Colonic mucosa (tissue), 4 donors: ENCODE results near the gene ACTL8. TPM values are rescaled to one million over a fixed set of nuclear protein-coding genes. Genes with fewer than 3 reads are reported as not detected.
A peak's percentile ranks its signal among the peaks of the same experiment; 100 is the strongest.

Experiments
- DNase-seq: peaks from one replicate; pipeline ENCODE4 v3.0.0-alpha.2; 2020
- H3K27ac ChIP-seq: fragments of 200-600 bp; one replicate; pipeline ENCODE4 v1.8.0; 2021
- H3K27me3 ChIP-seq: fragments of 200-600 bp; one replicate; pipeline ENCODE4 v1.8.0; 2021
- H3K36me3 ChIP-seq: fragments of 200-600 bp; one replicate; pipeline ENCODE4 v1.8.0; 2021
- H3K4me1 ChIP-seq: fragments of 200-600 bp; one replicate; pipeline ENCODE4 v1.8.0; 2021; ENCODE audit warnings: mild to moderate bottlenecking
- H3K4me3 ChIP-seq: fragments of 200-600 bp; one replicate; pipeline ENCODE4 v1.8.0; 2021
- H3K9ac ChIP-seq, 2 donors: one replicate each; pipeline ENCODE4 v1.7.0; 2013; ENCODE audit warnings: control low read depth in 2 of 2, low read depth in 2 of 2, low read length in 2 of 2
- H3K9me3 ChIP-seq: fragments of 200-600 bp; one replicate; pipeline ENCODE4 v1.8.0; 2021
- CTCF ChIP-seq: fragments of 200-600 bp; IDR thresholded peaks from one replicate; pipeline ENCODE4 v1.8.0; 2022; ENCODE audit warnings: antibody characterized with exemption, mild to moderate bottlenecking
- intact Hi-C: fragments of 100-400 bp; cut with DNase I; formaldehyde crosslinking; loops from one replicate; pipeline ENCODE4 v1.14.1; 2022
- total RNA-seq, 2 donors: library from RNA; stranded (reverse); fragmentation: NEBNext Ultra II Directional in 1 of 2; extraction: Animal tissue kit (Norgen Biotek cat#: 25700) in 1 of 2; gene quantifications; one replicate each; pipeline ENCODE4 v1.2.1, GENCODE V29; 2021
- donor health status: healthy.
- donor health status: DM: no; HTN: no; CAD: no.
- donor health status: DM: no; HTN: no; CAD: no.

The ACTL8 gene
- total RNA-seq, 2 donors from 2014 or later = 0.13 to 2.8 TPM

- no peaks in the 10 kb centered on the region for H3K9me3 ChIP-seq
- peak; percentile 44 for DNase-seq
- TF ChIP-seq CTCF = no peak
- no peaks in the 10 kb centered on the region for H3K36me3 ChIP-seq
- intact Hi-C loops = no loop called here
- no peaks in the 10 kb centered on the region for H3K27me3 ChIP-seq
- H3K27ac ChIP-seq = no peak overlapping the region
- no peaks in the 10 kb centered on the region for H3K4me1 ChIP-seq
- no peak overlapping the region for H3K9ac ChIP-seq
- H3K4me3 ChIP-seq = no peak overlapping the region
Measured at GRCh38 chr1:17816511-17816910, 61.4 kb downstream of the ACTL8 start.

DNA sequence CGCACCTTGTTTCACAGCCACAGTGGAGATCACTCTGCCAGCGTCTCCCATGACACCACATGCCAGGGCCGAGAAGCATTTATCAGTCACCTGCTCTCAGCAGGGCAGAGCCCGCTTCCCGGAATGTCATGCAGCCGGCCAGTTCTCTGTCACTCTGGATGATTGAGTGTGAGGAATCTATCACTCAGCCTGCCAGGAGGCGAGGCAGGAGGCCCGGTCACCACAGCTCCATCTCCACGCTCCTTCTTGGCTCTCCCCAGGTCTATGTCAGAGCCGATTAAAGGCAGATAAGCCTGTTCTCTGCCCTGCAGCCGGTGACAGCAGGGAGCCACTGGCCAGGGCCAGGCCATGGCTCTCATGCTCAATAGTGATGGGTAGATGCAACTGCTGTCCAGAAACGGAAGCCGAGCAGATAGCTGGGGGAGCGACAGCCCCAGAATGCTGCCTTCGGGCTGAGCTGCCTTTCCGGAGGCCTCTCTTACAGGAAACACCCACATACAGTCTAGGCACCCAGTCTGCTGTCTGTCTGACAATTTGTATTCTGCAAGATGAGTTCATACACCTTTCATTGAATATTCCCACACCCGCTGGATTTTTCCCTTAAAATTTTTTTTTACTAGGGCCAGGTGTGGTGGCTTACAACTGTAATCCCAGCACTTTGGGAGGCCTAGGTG, 64.1 kb downstream of the ACTL8 start:
- no peaks in the 10 kb centered on the region for H3K36me3 ChIP-seq
- H3K27me3 ChIP-seq = no peaks in the 10 kb centered on the region
- no peak for DNase-seq
- no peak for TF ChIP-seq CTCF
- no peaks in the 10 kb centered on the region for H3K4me1 ChIP-seq
- no peak overlapping the region for H3K9ac ChIP-seq
- intact Hi-C loops = no loop called here
- no peak overlapping the region for H3K4me3 ChIP-seq
- H3K27ac ChIP-seq = no peak overlapping the region
- H3K9me3 ChIP-seq = no peaks in the 10 kb centered on the region

- TF ChIP-seq CTCF = no peak
- intact Hi-C loops = no loop called here
- Histone ChIP-seq H3K4me1 (no peaks in the 10 kb centered on the region), H3K27ac (no peak overlapping the region), H3K4me3 (no peak overlapping the region), H3K9me3 (no peaks in the 10 kb centered on the region), H3K36me3 (no peaks in the 10 kb centered on the region), H3K9ac (no peak overlapping the region), H3K27me3 (no peaks in the 10 kb centered on the region)
- no peak for DNase-seq
Measured at GRCh38 chr1:17820198-17820597, 65.1 kb downstream of the ACTL8 start.

DNA sequence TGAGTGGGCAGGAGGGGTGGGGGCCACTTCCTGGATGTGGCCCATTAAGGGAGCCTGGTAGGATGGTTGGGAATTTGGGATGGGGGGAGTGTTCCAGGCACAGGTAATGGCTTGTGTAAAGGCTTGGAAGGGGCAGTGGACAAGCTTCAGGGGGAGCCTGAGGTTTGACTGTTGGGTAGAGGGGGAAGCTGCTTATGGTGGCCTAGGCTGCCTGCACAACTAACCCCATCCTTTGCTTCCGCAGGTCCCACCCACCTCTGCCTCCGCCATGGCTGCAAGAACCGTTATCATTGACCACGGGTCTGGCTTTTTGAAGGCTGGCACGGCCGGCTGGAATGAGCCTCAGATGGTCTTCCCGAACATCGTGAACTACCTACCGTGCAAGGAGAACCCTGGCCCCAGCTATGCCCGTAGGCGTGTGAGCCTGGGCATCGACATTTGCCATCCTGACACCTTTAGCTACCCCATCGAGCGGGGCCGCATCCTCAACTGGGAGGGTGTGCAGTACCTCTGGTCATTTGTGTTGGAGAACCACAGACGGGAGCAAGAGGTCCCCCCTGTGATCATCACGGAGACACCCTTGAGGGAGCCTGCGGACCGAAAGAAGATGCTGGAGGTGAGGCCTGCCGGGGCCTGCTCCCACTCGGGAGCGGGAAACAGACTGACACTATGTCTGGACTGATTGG, 67.8 kb downstream of the ACTL8 start:
- no peaks in the 10 kb centered on the region for H3K27me3 ChIP-seq
- H3K36me3 ChIP-seq = no peaks in the 10 kb centered on the region
- no peak for DNase-seq
- H3K4me3 ChIP-seq = no peak overlapping the region
- H3K27ac ChIP-seq = no peak overlapping the region
- H3K4me1 ChIP-seq = no peaks in the 10 kb centered on the region
- intact Hi-C loops = no loop called here
- H3K9me3 ChIP-seq = no peaks in the 10 kb centered on the region
- H3K9ac ChIP-seq = no peak overlapping the region
- TF ChIP-seq CTCF = no peak

GRCh38 chr1:17825273-17826164, 70.4 kb downstream of the ACTL8 start:
- H3K36me3 ChIP-seq = no peaks in the 10 kb centered on the region
- intact Hi-C loops = loop anchor here (5.0 kb wide), 2 partner anchors 163 to 328 kb away; no protein-coding TSS in a partner anchor
- H3K27ac ChIP-seq = no peak overlapping the region
- no peak overlapping the region for H3K4me3 ChIP-seq
- no peak overlapping the region for H3K9ac ChIP-seq
- no peaks in the 10 kb centered on the region for H3K4me1 ChIP-seq
- no peak for TF ChIP-seq CTCF
- H3K9me3 ChIP-seq = no peaks in the 10 kb centered on the region
- no peak for DNase-seq
- H3K27me3 ChIP-seq = no peaks in the 10 kb centered on the region
